Keratinocyte (primary cell): ENCODE results near the gene RAB32. TPM values are rescaled to one million over a fixed set of nuclear protein-coding genes. Genes with fewer than 3 reads are reported as not detected.

ENCODE experiments used
- DNase-seq: peaks from one replicate; pipeline ENCODE4 v3.0.0-alpha.2; 2011; ENCODE audit warnings: low read depth, missing footprints, low spot score
- FAIRE-seq: peaks from 2 replicates; lab custom pipeline; 2011; peaks lifted over from hg19 to GRCh38; lab: Jason Lieb, UNC
- H2AFZ ChIP-seq: 2 replicates; pipeline ENCODE4 v1.6.0; 2012; ENCODE audit warnings: low read length, control low read depth, inconsistent platforms; ENCODE audit not compliant: control insufficient read depth
- H3K27ac ChIP-seq: 2 replicates; pipeline ENCODE4 v1.5.1; 2011; ENCODE audit warnings: low read length; ENCODE audit not compliant: control insufficient read depth, insufficient read depth
- H3K27me3 ChIP-seq: 3 replicates; pipeline ENCODE4 v1.6.0; 2011; ENCODE audit warnings: low read length; ENCODE audit not compliant: control insufficient read depth, insufficient read depth; ENCODE audit errors: extremely low read depth
- H3K36me3 ChIP-seq, 2 experiments: 2 replicates in 1 of 2; 3 replicates in 1 of 2; pipeline ENCODE4 v1.5.1; 2011; ENCODE audit warnings: low read length in 2 of 2, mild to moderate bottlenecking in 1 of 2; ENCODE audit not compliant: control insufficient read depth in 2 of 2, insufficient read depth in 2 of 2; ENCODE audit errors: extremely low read depth in 1 of 2
- H3K4me1 ChIP-seq: 3 replicates; pipeline ENCODE4 v1.5.1; 2011; ENCODE audit warnings: low read length; ENCODE audit not compliant: control insufficient read depth, insufficient read depth; ENCODE audit errors: extremely low read depth
- H3K4me2 ChIP-seq: 3 replicates; pipeline ENCODE4 v1.6.0; 2011; ENCODE audit warnings: low read depth, low read length; ENCODE audit not compliant: control insufficient read depth, insufficient read depth; ENCODE audit errors: extremely low read depth
- H3K4me3 ChIP-seq, 3 experiments: fragments of 200-600 bp in 1 of 3; sonication (generic) in 1 of 3; 2 replicates in 2 of 3; 3 replicates in 1 of 3; pipeline ENCODE4 v1.5.1; 2011 to 2016; ENCODE audit warnings: low read length in 3 of 3, mild to moderate bottlenecking in 3 of 3, control low read depth in 2 of 3, inconsistent platforms in 1 of 3, low read depth in 1 of 3, mixed read lengths in 1 of 3, mixed run types in 1 of 3, moderate library complexity in 1 of 3; ENCODE audit not compliant: control insufficient read depth in 2 of 3, insufficient read depth in 2 of 3; ENCODE audit errors: extremely low read depth in 1 of 3
- H3K79me2 ChIP-seq: 2 replicates; pipeline ENCODE4 v1.6.0; 2012; ENCODE audit warnings: low read length; ENCODE audit not compliant: control insufficient read depth, insufficient read depth
- H3K9ac ChIP-seq: 3 replicates; pipeline ENCODE4 v1.6.0; 2011; ENCODE audit warnings: low read length; ENCODE audit not compliant: control insufficient read depth, insufficient read depth; ENCODE audit errors: extremely low read depth
- H3K9me1 ChIP-seq: 3 replicates; pipeline ENCODE4 v1.6.0; 2011; ENCODE audit warnings: low read length; ENCODE audit not compliant: control insufficient read depth, insufficient read depth; ENCODE audit errors: extremely low read depth
- H3K9me3 ChIP-seq: 2 replicates; pipeline ENCODE4 v1.5.1; 2012; ENCODE audit warnings: low read depth, low read length; ENCODE audit not compliant: control insufficient read depth
- H4K20me1 ChIP-seq: 3 replicates; pipeline ENCODE4 v1.6.0; 2011; ENCODE audit warnings: low read length; ENCODE audit not compliant: control insufficient read depth, insufficient read depth; ENCODE audit errors: extremely low read depth
- CTCF ChIP-seq, 3 experiments: IDR thresholded peaks in 1 of 3; conservative IDR thresholded peaks in 1 of 3; optimal IDR thresholded peaks in 1 of 3; 2 replicates in 2 of 3; 3 replicates in 1 of 3; pipeline versions ENCODE3 to v1.5.1; 2011; ENCODE audit warnings: low read length in 3 of 3, mild to moderate bottlenecking in 3 of 3, moderate library complexity in 2 of 3, control low read depth in 1 of 3, inconsistent platforms in 1 of 3; ENCODE audit not compliant: insufficient read depth in 2 of 3; ENCODE audit errors: extremely low read depth in 1 of 3
- EZH2 ChIP-seq: IDR thresholded peaks from one replicate; pipeline ENCODE4 v1.6.1; 2012; ENCODE audit warnings: inconsistent platforms, mild to moderate bottlenecking, low read length, moderate library complexity
- dilution Hi-C: fragments of 300-500 bp; cut with MboI; formaldehyde crosslinking; loops from one replicate; pipeline ENCODE4 v1.7.0; 2020; ENCODE audit warnings: low sequenced_read_pairs; ENCODE audit not compliant: extremely low pct_ligation_motif_present
- polyA minus RNA-seq, 3 experiments: library from RNA; depleted of rRNA, polyadenylated mRNA; stranded (reverse); fragments of >200 nt; gene quantifications; 1 replicate in 1 of 3; 2 replicates in 1 of 3; 3 replicates in 1 of 3; pipeline ENCODE4 v1.2.3, GENCODE V29; 2011
- polyA plus RNA-seq, 5 experiments: library from polyadenylated mRNA; depleted of rRNA in 3 of 5; stranded (reverse) in 3 of 5; stranded (forward) in 1 of 5; unstranded in 1 of 5; fragments of >200 nt; gene quantifications; 1 replicate in 1 of 5; 2 replicates in 3 of 5; 3 replicates in 1 of 5; pipeline versions ENCODE4 v1.2.1 to v1.2.3, GENCODE V29; 2011 to 2012; ENCODE audit warnings: missing spikeins in 2 of 5, low read depth in 1 of 5, low replicate concordance in 1 of 5

The RAB32 gene
- polyA plus RNA-seq = 59.1 to 73.0 TPM (median 70.1 TPM) in 3 replicates
- 22.2 TPM for polyA plus RNA-seq (2011; ENCODE audit: low read depth)
- polyA plus RNA-seq (2011; cell fraction: cytosol; rRNA removed) = 75.7 and 110 TPM in 2 replicates
- 25.6 and 27.0 TPM in 2 replicates for polyA plus RNA-seq (2011; cell fraction: nucleus; rRNA removed)
- polyA plus RNA-seq (2012; ENCODE audit: low replicate concordance) = 61.2 and 77.9 TPM in 2 replicates
- 15.8 to 26.6 TPM (median 25.4 TPM) in 3 replicates for polyA minus RNA-seq
- polyA minus RNA-seq (2011; cell fraction: cytosol; rRNA and poly(A)+ RNA removed) = 33.6 TPM
- 8.1 and 9.2 TPM in 2 replicates for polyA minus RNA-seq (2011; cell fraction: nucleus; rRNA and poly(A)+ RNA removed)

- H2AFZ ChIP-seq = peak within 1 kb of the TSS; percentile 95
Measured at GRCh38 chr6:146543211-146543939, at the start of gene RAB32. TSS of gene RAB32 (plus strand) at chr6:146543833. CDS start at chr6:146543872, 39 bp downstream.

GRCh38 chr6:146498309-146498708, 45.3 kb upstream of the RAB32 start:
- dilution Hi-C loops = no loop called here
- no peaks in the 10 kb centered on the region for H3K4me1 ChIP-seq
- no peak overlapping the region for H2AFZ ChIP-seq
- H3K9me1 ChIP-seq = no peaks in the 10 kb centered on the region
- H3K27ac ChIP-seq = no peak overlapping the region
- no peak overlapping the region for H3K9ac ChIP-seq
- DNase-seq (no peak), FAIRE-seq (no peak)
- H3K4me2 ChIP-seq = no peak overlapping the region
- no peaks in the 10 kb centered on the region for H3K36me3 ChIP-seq
- H3K27me3 ChIP-seq = no peaks in the 10 kb centered on the region
- no peak for TF ChIP-seq CTCF (optimal IDR thresholded peaks at IDR 0.05 in 1 of 3, IDR thresholded peaks at IDR 0.05 in 1 of 3, conservative IDR thresholded peaks at IDR 0.05 in 1 of 3; ENCODE audit: extremely low read depth in 1 of 3, insufficient read depth in 2 of 3, low read length in 3 of 3)
- H4K20me1 ChIP-seq = no peaks in the 10 kb centered on the region
- H3K9me3 ChIP-seq = no peaks in the 10 kb centered on the region
- H3K4me3 ChIP-seq = no peak overlapping the region
- no peaks in the 10 kb centered on the region for H3K79me2 ChIP-seq

More at GRCh38 chr6:146543211-146543939, at the start of gene RAB32:
- FAIRE-seq (no peak), DNase-seq (no peak)
- TF ChIP-seq CTCF (optimal IDR thresholded peaks at IDR 0.05 in 1 of 3, IDR thresholded peaks at IDR 0.05 in 1 of 3, conservative IDR thresholded peaks at IDR 0.05 in 1 of 3; ENCODE audit: extremely low read depth in 1 of 3, insufficient read depth in 2 of 3, low read length in 3 of 3) (peak in 2 of 3 experiments; percentile 45 to 53), EZH2 (no peak)
- dilution Hi-C loops = no loop called here
- peaks cover 21% of the 10 kb centered on the region for H3K4me1 ChIP-seq
- peak within 1 kb of the TSS; percentile 88 for H3K27ac ChIP-seq
- no peaks in the 10 kb centered on the region for H3K9me3 ChIP-seq
- no peaks in the 10 kb centered on the region for H3K27me3 ChIP-seq
- peak within 1 kb of the TSS; percentile 87 to 94 (median 89) for H3K4me3 ChIP-seq
- no peaks in the 10 kb centered on the region for H4K20me1 ChIP-seq
- H3K4me2 ChIP-seq = peak within 1 kb of the TSS; percentile 98
- peaks cover 37% of the 10 kb centered on the region for H3K79me2 ChIP-seq
- H3K9me1 ChIP-seq = no peaks in the 10 kb centered on the region
- H3K9ac ChIP-seq = peak within 1 kb of the TSS; percentile 93
- no peaks in the 10 kb centered on the region for H3K36me3 ChIP-seq
